ENCODE data around the gene PPARA.
"Not testable (repeated sequence)": the region's sequence is repeated elsewhere in the genome, so short reads cannot be mapped to it uniquely, and the experiment has no call there.

PPARA gene

GRCh38 chr22:46245511-46245910, 95.2 kb downstream of the PPARA start:
- DNase-seq (ENCODE audit: low read depth) = no peak

GRCh38 chr22:46246178-46246577, 95.9 kb downstream of the PPARA start:
- no peak for DNase-seq (ENCODE audit: low read depth)

GRCh38 chr22:46247443-46247975, 97.2 kb downstream of the PPARA start:
- DNase-seq (ENCODE audit: low read depth) = no peak

- DNase-seq (ENCODE audit: low read depth) = peak; percentile 93
Measured at GRCh38 chr22:46250035-46250782, 99.9 kb downstream of the PPARA start, which contains the start of gene CDPF1. Gene CDPF1 (minus strand): TSS chr22:46250293. CDS start chr22:46248284, 2,009 bp downstream.

GRCh38 chr22:46250783-46251125, 100.4 kb downstream of the PPARA start:
- DNase-seq (ENCODE audit: low read depth) = no peak

- no peak for DNase-seq (ENCODE audit: low read depth)
Measured at GRCh38 chr22:46251266-46251665, 100.9 kb downstream of the PPARA start.

- no peak for DNase-seq (ENCODE audit: low read depth)
Measured at GRCh38 chr22:46251816-46252380, 101.6 kb downstream of the PPARA start.

- DNase-seq (ENCODE audit: low read depth) = no peak
Measured at GRCh38 chr22:46256358-46256958, 106.1 kb downstream of the PPARA start.

GRCh38 chr22:46259374-46259773, 109.0 kb downstream of the PPARA start:
- no peak for DNase-seq (ENCODE audit: low read depth)

- no peak for DNase-seq (ENCODE audit: low read depth)
Measured at GRCh38 chr22:46260038-46260437, 109.7 kb downstream of the PPARA start.

GRCh38 chr22:46262449-46263215, 112.3 kb downstream of the PPARA start:
- DNase-seq (ENCODE audit: low read depth) = no peak

GRCh38 chr22:46263216-46263590, 112.9 kb downstream of the PPARA start, which contains the start of gene PKDREJ:
Gene PKDREJ (minus strand): TSS chr22:46263343. CDS start chr22:46263322, 21 bp downstream.
- no peak for DNase-seq (ENCODE audit: low read depth)

GRCh38 chr22:46264520-46264919, 114.2 kb downstream of the PPARA start:
- not testable (repeated sequence) for DNase-seq (ENCODE audit: low read depth)

GRCh38 chr22:46265627-46266026, 115.3 kb downstream of the PPARA start:
- not testable (repeated sequence) for DNase-seq (ENCODE audit: low read depth)

GRCh38 chr22:46267431-46268279, 117.3 kb downstream of the PPARA start, which contains the start of gene TTC38:
Gene TTC38 (plus strand): TSS chr22:46268008. CDS start chr22:46268040, 32 bp downstream.
- DNase-seq (ENCODE audit: low read depth) = peak; percentile 38

GRCh38 chr22:46269564-46269963, 119.2 kb downstream of the PPARA start:
- DNase-seq (ENCODE audit: low read depth) = no peak

GRCh38 chr22:46272196-46272595, 121.9 kb downstream of the PPARA start:
- DNase-seq (ENCODE audit: low read depth) = no peak

GRCh38 chr22:46272762-46273431, 122.6 kb downstream of the PPARA start:
- DNase-seq (ENCODE audit: low read depth) = no peak

GRCh38 chr22:46273432-46274148, 123.3 kb downstream of the PPARA start:
- no peak for DNase-seq (ENCODE audit: low read depth)

- DNase-seq (ENCODE audit: low read depth) = no peak
Measured at GRCh38 chr22:46274381-46274780, 124.1 kb downstream of the PPARA start.
